SW480 (cell line): ENCODE data around the gene NDUFAF3.
"Not testable (repeated sequence)": the region's sequence is repeated elsewhere in the genome, so short reads cannot be mapped to it uniquely, and the experiment has no call there.

Experiments
- DNase-seq: peaks from one replicate; pipeline ENCODE4 v3.0.0-alpha.2; 2016; ENCODE audit warnings: low spot score

NDUFAF3 gene

DNA sequence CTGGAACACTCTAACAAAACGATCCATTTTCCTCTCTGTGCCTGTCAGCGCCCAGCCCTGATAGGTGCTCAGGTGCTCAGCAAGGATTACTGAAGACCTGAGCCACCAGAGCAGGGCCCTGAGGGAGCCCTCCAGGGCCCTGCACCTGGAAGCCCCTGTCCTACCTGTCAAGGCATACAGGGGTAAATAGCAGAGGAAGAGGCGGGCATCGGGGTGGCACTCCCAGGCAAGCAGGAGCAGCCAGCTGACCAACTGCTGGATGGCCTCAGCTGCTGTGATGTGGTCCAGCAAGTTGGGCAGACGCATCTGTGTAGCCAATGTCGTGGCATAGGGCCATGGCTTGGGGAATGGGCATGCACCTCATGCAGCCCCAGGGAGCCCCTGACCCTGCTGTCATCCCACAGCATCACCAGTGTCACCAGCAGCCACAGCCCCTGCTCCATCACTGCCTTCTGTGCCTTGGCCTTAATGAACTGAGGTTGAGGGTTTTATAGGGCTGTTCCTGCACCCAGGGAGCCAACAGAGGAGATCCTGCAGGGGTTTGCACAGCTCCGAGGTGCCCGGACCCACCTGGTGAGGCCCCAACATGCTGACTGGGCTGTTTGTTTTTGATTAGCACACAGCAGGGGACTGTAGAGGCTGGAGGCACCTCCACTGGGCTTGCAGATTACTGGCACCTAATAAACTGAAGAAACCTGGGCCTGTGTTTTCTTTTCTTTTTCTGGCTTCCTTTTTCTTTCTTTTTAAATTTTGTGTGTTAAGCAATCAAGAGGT lies 22.6 kb upstream of the NDUFAF3 start:
- no peak for DNase-seq

DNA sequence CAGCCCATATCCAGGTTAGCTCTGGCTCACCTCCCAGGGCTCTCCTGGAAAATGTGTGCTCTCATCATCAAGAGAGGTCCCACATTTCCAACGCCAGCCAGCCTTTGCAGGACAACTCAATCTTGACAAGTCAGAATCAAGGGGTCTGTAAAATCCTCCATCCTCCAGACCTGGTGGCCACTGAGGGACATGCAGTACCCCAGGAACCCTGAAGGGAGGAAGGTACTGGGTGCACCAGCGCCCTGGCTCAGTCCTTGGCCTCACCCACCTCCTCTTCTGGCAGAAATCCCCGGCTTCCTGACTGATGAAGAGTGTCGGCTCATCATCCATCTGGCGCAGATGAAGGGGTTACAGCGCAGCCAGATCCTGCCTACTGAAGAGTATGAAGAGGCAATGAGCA lies 20.8 kb upstream of the NDUFAF3 start:
- DNase-seq, result no peak

DNA sequence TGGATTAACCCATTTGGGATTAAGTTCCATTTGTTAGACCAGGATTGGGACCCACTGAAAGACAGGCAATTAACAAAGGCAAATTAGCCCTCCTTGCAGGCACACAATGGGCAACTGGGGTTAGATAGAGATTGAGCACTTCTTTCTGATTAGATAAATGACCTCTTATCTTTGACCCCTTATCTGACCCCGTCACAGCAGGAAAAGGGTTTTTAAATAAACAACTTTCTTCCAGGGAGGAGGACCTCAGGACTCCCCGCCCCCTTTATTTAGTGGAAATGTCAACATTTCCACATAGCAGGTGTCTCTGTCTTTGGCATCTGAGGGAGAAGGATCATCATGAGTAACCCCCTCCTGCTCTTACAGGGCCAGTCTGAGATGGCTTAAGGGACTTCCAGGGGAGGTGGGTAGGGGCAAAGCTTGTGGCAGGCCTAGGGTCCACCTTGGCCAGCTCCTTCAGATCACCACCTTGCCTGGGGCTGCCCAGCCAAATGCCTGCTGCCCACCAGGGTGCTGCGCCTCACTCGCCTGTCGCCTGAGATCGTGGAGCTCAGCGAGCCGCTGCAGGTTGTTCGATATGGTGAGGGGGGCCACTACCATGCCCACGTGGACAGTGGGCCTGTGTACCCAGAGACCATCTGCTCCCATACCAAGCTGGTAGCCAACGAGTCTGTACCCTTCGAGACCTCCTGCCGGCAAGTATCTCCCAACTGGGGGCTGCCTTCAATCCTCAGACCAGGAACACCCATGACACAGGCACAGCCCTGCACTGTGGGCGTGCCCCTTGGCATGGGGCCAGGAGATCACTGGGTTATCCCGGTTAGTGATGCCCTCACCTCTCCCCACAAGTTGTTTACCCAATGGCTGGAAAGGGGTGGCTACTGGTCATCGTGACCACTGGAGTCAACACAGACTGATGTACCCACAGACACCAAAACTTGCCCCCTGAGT lies 17.3 kb upstream of the NDUFAF3 start:
- no peak for DNase-seq

DNA sequence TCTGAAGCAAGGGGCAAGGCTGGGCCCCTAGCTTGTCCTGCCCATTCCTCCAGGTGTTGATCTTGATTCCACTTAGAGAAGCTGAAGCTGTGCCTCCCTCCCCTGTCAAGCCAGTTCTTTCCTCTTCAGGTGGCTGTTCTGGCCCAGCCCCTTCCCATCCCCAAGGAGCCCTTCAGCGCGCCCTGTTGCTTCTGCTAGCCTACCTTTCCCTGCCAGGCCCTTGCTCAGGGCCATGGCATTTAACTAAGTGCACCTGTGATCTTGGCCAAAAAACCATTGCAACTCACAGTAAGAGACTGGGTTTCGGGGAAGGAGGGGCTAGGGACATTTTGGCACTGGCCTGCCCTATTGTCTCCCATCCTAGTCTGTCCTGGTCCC lies 16.6 kb upstream of the NDUFAF3 start:
- DNase-seq, result no peak

DNA sequence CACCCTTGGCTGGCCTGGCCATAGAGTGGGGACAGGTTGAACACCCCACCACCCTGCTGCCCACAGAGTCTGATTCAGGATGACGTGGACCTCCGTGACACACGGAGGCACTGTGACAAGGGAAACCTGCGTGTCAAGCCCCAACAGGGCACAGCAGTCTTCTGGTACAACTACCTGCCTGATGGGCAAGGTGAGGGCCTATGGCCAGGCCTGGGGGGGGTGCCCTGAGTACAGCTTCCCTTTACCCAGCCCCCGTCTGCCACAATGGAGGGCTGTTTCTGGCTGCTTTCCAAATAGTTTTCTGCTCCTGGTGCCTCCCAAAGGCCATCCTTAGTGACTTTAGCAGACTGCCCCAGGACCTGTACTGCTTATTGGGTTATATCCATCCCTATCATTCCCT lies 15.9 kb upstream of the NDUFAF3 start:
- DNase-seq, result no peak

DNA sequence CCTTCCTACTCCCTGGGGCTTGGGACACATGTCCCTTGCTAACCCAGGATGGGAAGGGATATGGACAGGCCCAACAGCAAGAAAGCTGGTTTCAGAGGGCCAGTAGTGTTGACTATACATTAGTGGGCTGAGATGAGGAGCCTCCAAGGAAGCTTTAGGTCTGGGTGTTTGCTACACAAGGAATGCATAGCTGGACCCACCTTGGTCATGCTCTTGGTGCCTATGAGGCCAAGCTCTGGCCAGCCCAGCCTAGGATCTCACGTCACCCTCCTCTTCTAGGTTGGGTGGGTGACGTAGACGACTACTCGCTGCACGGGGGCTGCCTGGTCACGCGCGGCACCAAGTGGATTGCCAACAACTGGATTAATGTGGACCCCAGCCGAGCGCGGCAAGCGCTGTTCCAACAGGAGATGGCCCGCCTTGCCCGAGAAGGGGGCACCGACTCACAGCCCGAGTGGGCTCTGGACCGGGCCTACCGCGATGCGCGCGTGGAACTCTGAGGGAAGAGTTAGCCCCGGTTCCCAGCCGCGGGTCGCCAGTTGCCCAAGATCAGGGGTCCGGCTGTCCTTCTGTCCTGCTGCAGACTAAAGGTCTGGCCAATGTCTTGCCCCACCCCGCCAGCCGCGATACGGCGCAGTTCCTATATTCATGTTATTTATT lies 15.4 kb upstream of the NDUFAF3 start:
- DNase-seq, result no peak

DNA sequence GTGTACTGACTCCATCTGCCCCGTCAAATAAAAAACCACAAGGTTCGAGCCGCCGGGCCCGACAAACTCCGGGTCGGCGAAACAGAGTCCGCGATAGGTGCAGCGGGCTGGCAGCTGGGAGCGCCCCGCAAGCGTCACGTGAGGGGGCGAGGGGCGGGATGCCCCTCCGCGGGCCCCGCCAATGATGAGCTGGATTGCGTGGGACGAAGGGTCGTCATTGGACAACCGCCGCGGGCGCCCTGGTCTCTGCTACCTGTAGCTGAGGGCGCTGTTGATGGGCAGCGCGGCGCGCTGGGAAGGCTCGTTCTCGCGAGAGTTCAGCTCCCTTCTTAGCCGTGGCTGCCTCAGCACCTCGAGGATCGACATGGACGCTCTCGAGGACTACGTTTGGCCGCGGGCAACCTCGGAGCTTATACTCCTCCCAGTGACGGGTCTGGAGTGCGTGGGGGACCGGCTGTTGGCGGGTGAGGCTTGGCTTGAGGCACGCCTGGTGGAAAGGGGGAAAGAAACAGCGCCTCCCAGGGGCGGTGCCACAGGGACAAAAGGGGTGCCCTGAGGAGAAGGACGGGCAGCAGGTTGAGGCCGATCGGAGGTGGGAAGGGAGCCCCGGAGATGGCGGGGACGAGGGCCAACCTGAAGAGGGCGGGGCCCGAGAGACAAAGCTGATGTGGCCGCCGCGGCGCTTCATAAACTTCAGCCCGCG lies 14.7 kb upstream of the NDUFAF3 start, which contains the start of gene WDR6:
Gene WDR6 (plus strand): TSS at position 324 of the 703 bp plus-strand sequence. CDS start 41 bp downstream, at position 365.
- DNase-seq, result peak; percentile 98

DNA sequence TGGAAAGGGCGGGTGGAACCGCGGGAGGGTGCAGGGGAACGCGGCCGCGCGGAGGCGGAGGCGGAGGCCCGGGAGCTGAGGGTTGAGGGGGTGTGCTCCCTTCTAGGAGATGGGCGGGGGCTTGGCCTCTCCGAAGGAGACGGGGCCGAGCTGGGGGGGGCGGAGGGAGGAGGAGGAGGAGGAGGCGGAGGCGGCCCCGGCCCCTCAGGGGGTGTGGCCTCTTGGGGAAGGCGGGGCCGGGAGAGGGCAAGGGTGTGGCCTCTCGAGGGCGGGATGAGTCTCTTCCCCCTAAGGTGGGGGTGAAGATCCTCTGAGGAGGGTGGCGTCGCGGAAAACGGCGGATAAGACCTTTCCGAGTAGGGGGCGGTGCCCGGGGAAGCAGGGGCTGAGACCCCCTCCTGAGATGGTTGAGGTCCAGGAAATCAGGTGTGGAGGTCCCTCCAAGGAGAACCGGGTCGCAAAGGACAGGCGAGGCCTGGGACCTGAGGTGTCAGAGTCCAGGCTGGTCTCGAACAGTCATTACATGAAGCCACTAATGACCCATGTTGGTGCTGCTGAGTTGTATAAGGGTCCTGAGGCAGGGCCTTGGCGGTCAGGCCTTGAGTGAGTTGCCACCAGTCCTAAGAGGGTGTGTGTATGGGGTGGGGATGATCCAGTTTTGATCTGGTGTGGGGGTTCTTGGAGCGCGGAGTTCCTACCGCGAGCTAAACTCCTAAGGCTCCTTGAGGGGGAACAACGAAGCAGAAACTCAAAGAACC lies 14.0 kb upstream of the NDUFAF3 start:
- DNase-seq, result peak; percentile 61

DNA sequence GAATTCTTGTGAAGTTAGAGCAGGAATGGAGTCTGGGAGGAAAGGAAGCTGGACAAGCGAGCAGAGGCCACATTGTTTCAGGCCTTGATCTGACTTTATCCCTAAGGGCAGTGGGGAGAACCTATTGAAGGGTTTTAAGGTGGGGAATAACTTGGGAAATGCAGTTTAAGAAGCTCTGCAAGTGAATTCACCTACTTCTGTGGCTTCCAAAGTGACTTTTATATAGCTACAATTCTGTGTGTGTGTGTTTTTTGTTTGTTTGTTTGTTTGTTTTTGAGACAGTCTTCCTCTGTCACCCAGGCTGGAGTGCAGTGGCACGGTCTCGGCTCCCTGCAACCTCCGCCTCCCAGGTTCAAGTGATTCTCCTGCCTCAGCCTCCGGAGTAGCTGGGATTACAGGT lies 13.3 kb upstream of the NDUFAF3 start:
- DNase-seq, result not testable (repeated sequence)

DNA sequence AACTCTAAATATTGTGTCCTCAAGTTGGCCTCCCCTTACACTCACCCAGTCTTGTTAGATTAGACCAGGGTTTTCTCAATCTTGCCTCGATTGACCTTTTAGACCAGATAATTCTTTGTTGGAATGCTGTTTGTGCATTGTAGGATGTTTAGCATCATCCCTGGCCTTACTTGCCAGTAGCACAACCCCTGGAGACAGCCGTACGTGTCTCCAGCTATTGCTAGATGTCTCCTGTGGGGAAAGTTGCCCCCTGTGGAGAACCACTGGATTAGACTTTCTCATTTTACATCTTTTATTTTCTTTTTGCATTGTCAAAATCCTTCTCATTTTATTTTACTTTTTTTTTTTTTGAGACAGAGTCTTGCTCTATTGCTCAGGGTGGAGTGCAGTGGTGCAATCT lies 12.5 kb upstream of the NDUFAF3 start:
- DNase-seq, result no peak

DNA sequence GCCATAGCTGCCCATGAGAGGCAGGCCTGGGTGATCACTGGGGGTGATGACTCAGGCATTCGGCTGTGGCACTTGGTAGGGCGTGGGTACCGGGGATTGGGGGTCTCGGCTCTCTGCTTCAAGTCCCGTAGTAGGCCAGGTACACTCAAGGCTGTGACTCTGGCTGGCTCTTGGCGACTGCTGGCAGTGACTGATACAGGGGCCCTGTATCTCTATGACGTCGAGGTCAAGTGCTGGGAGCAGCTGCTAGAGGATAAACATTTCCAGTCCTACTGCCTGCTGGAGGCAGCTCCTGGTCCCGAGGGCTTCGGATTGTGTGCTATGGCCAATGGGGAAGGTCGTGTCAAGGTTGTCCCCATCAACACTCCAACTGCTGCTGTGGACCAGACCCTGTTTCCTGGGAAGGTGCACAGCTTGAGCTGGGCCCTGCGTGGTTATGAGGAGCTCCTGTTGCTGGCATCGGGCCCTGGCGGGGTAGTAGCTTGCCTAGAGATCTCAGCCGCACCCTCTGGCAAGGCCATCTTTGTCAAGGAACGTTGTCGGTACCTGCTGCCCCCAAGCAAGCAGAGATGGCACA lies 9.4 kb upstream of the NDUFAF3 start:
- DNase-seq, result no peak

DNA sequence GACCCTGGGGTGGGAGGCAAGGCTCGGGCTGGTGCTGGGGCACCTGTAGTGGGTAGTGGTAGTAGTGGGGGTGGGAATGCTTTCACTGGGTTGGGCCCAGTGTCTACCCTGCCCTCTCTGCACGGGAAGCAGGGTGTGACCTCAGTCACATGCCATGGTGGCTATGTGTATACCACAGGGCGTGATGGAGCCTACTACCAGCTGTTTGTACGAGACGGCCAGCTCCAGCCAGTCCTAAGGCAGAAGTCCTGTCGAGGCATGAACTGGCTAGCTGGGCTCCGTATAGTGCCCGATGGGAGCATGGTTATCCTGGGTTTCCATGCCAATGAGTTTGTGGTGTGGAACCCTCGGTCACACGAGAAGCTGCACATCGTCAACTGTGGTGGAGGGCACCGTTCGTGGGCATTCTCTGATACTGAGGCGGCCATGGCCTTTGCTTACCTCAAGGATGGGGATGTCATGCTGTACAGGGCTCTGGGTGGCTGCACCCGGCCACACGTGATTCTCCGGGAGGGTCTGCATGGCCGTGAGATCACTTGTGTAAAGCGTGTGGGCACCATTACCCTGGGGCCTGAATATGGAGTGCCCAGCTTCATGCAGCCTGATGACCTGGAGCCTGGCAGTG lies 8.7 kb upstream of the NDUFAF3 start:
- no peak for DNase-seq

DNA sequence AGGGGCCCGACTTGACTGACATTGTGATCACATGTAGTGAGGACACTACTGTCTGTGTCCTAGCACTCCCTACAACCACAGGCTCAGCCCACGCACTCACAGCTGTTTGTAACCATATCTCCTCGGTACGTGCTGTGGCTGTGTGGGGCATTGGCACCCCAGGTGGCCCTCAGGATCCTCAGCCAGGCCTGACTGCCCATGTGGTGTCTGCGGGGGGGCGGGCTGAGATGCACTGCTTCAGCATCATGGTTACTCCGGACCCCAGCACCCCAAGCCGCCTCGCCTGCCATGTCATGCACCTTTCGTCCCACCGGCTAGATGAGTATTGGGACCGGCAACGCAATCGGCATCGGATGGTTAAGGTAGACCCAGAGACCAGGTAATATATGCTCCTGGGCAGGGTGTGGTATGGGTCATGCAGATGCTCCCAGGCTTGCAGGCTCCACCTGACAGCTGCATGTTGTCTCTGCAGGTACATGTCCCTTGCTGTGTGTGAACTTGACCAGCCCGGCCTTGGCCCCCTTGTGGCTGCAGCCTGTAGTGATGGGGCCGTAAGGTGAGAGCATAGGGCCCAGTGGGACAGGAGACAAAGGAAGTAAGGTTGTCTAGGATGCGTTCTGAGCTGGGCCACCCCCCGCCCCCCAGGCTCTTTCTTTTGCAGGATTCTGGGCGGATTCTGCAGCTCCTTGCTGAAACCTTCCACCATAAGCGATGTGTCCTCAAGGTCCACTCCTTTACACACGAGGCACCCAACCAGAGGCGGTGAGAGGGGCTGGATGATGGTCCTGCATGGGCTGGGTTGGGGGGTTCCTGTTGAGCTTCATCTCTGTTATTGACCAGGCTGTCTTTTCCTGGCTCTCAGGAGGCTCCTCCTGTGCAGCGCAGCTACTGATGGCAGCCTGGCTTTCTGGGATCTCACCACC lies 7.9 kb upstream of the NDUFAF3 start:
- DNase-seq, result peak; percentile 73

DNA sequence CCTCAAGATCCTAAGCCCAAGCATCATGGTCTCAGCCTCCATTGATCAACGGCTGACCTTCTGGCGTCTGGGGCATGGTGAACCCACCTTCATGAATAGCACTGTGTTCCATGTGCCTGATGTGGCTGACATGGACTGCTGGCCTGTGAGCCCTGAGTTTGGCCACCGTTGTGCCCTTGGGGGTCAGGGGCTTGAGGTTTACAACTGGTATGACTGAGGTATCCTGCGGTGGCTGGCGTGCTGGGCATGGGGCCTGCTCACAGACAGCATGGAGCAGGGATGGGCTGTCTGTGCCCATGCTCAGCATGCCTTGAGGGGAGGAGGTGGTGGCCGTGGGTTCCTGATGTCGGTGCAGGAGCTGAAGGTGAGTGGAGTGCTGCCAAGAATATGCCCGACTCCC lies 6.8 kb upstream of the NDUFAF3 start:
- DNase-seq, result no peak

DNA sequence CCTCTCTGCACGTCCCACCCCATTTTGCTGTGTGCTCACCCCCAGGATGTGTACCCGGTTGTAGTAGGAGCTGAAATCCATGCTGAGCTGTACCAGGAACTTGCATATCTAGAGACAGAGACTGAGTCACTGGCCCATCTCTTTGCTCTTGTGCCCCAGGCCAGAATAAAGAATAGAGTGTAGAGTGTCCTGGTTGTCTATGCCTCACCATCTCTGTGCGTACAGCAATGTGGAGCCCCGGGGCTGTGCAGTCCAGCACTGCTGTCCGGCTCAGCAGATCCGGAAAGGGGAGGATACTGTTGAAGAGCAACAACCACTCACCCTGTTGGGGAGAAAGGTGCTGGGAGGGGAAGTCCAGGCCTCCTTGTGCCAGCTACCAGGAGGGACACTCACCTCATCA lies 6.2 kb upstream of the NDUFAF3 start:
- DNase-seq, result no peak

DNA sequence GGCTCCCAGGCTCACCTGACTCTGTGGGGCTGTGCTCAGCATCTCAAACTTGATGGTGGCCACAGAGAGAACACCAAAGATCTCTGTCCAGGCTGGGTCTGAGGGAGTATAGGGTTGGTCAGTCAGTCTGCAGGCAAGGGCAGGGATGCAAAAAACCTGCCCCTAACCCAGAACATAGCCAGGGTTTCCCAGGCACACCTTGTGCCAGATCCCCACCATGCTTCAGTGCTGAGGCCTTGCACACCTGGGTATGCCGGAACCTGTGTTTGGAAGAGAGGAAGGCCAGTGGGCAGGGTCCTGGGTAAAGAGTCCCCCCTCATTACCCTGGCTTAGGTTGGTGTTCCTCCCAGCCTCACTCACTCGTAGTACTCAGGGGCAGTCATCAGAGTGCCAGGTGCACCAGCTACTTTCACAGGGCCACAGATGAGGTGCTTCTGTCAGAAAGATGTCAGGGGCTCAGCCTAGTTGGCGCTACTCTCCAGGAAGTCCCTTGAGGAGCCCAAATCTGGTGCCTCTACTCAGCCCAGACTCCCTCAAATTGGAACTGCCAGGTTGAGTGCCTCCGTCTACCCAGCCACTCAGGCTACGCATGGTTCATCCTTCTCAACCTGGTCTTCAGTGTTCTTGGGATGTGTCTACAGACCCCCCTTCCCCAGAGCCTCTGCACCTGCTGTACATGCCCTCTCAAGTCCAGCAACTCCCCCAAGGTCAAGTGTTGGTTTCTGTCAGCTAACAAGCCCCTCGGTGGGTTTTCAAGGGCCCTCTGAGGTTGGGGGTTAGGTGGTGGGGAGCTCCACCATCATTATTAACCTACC lies 5.3 kb upstream of the NDUFAF3 start:
- DNase-seq, result no peak

DNA sequence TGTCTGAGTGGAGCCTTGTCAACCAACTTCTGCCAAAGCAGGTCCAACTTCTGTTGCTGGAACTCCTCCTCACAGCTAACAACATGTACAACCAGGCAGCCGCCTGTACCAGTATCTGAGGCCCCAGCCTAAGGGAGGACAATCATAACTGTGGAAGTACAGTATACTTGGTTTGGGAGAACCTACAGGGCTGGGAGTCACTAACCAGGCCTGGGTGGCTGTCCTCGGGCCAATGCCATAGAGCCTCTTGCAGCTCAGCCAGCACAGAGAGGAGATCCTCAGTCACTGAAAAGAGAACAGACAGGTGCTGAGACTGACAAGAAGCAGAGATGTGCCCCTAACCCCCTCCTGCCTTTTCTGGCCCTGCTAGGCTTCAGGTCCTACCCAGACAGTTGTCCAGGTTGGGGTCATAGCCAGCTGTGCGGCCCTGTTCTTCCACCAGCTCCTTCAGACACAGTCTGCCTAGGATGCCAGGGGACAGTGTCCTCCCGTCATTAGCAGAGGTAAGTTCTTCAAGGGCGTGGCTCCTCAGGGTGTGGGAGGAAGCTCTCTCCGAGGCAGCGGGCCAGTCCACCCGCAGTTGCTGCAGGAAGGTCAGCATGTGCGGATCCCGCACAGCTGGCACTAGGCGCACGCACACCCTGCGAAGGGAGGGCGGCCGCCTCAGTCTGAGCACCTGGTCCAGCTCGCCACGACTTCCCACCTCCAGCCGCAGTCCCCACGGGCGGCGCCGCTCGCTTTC lies 4.5 kb upstream of the NDUFAF3 start:
- peak; percentile 55 for DNase-seq
